KG1 (cell line): ENCODE measurements around the gene CGB1.
A peak's percentile ranks its signal among the peaks of the same experiment; 100 is the strongest.
"Not testable (repeated sequence)": the region's sequence is repeated elsewhere in the genome, so short reads cannot be mapped to it uniquely, and the experiment has no call there.

ENCODE experiments used
- DNase-seq: peaks from one replicate; lab custom pipeline; 2025; lab: John Stamatoyannopoulos, UW

Gene CGB1

DNA sequence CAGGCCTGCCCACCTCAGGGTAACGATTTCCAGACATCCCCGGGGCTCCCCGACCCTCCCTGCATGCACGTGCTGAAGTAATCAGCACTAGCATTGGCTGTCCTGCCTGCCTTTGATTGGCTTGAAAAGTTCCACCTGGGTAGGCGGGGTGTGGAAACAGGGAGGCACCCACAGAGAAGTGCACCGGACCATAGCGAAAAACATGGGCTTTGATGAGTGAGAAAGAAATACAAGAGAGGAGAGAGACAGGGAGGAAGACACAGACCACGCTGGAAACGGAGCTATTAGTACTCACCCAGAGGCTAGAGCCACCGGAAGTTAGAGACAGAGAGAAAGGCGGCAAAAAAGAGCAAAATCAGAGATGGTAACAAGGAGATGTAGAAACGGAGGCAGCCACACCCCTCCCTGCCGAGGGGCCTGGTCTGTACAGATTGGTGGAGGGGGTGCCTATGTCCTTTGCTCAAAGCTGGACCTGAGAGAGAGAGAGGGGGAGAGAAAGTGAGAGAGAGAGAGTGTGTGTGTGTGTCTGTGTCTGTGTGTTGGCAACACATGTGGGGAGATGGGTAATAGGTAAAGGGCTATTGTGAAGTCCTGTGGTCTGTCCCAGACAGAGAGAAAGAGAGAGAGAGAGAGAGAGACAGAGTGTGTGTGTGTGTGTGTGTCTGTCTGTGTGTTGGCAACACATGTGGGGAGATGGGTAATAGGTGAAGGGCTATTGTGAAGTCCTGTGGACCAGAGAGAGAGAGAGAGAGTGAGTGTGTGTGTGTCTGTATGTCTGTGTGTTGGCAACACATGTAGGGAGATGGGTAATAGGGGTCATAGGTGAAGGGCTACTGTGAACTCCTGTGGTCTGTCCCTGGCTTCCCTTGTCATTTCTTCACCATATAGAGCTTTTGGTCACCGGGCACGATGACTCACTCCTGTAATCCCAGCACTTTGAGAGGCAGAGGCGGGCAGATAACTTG, 15.5 kb downstream of the CGB1 start:
- no peak for DNase-seq

DNA sequence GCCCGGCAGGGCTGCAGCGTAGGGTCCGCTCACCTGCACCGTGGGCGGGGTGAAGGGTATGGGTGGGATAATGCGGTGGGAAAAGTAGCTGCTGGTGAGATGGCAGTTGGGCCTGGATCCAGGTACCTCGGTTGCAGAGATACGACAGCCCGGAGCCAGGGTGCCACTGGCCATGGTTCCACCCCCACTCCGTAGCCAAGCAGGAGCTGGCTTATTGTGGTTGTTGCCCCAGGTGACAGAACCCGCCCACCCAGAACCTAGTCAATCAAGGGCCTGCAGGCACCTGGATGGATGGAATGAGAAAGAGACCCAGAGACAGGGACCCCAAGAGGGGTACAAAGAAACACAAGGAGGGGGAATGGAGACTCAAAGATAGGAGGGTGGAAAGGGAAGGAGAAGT, 16.4 kb downstream of the CGB1 start:
- no peak for DNase-seq

DNA sequence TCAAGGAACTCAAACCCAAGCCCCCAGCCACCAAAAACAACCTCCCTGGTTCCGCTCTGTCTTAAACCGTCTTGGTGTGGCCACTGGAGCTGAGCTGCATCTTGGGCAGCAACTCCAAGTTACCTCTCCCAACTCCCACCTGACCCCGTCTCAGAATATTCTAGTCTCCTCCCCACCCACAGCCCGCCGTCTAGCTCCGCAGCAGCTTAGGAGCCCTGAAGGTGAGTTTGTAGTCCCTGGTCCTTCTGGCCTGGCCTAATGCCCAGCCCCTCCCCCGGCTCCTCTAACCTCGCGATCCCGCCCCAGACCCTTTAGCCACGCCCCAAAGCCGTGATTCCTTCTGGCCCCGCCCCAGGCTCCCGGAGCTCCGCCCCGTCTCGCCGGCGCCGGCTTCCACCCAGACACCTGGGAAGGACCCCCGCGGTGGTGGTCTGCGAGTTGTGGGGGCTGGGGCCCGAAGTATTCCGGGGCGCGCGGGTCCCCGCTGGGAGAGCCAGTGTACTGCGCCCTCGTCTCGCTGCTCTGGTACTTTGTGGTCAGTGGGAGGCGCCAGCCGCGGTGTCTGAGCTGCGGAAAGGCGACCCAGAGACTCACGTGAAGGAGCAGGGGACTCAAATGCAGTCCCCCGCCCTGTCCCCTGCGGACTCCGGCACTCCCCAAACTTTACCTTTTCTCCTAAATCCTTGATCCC, 17.3 kb downstream of the CGB1 start:
- DNase-seq: no peak

DNA sequence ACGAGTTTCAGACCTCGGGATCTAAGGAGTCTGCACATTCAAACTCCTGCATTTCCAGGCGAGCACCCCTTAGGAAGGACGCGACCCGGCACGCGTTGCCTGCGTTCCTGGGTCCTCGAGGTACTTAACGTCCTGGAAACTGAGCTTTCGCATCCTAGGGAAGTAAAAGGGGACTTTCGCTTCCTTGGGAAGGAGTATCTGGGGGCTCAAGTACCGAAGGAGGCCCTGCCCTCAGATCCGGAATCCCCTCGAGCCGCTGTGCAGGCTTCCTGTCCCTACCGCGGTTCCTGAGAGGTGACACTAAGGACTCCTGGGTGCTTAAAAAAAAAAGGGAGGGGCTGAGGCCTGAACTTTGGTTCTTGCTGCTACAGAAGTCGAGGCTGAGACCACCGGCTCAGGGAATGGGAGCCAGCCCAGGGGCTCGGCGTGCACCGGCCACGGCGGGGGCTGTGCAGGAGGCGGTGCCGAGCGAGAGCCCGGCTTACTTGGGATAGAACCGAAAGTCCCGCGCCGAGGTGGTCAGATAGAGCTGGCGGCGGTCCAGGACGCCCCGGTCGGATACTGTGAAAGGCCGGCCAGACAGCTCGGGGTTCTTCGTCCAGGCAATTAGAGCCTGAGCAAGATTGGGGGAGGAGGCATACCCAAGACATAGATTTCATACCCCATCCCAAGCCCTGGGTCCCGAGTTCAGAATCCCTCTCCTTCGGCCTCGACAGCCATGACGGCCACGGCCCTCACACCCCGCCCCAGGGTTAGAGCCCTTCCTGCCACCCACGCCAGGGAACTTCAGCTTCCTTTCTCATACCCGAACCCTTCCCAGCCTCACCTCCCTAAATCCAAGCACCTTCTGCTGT, 18.1 kb downstream of the CGB1 start:
- DNase-seq: not testable (repeated sequence)

GRCh38 chr19:49017666-49018351, 18.9 kb downstream of the CGB1 start:
- DNase-seq: peak; percentile 35

- DNase-seq: no peak
Measured at GRCh38 chr19:49017041-49017665, 19.5 kb downstream of the CGB1 start, which contains the start of gene LHB. LHB (minus strand) TSS chr19:49017091; CDS start chr19:49017081, 10 bp downstream.

GRCh38 chr19:49016067-49016839, 20.4 kb downstream of the CGB1 start:
- DNase-seq: no peak

DNA sequence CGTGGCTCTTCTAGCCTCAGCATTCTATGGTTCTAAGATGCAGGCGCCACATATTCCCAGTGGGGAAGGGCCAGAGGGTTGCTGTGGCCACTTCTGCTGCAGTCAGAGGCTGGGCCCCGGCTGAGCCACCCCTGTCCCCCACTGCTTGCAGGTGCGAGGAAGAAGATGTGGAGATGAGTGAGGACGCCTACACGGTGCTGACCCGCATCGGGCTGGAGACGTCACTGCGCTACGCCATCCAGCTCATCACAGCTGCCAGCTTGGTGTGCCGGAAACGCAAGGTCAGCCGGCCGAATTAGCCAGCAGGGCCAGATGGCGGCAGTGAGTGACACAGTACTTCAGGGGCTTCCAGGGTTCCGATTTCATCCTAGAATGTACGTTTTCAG, 21.8 kb downstream of the CGB1 start:
- no peak for DNase-seq

- DNase-seq: no peak
Measured at GRCh38 chr19:49014123-49014869, 22.4 kb downstream of the CGB1 start.

DNA sequence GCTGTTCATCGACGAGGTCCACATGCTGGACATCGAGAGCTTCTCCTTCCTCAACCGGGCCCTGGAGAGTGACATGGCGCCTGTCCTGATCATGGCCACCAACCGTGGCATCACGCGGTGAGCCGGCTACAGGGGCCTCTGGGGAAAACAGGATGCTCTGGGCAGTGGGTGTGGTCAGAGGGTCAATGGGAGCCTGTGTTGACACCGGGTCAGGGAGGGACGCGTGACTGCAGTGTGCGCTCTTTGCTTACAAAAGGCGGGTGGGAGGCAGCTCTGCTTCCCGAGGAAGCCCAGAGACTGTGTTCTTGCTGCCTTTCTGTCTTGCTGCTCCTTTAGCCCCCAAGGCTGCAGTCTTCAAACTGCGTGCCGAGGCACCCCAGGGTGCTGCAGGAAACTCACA, 25.5 kb downstream of the CGB1 start:
- no peak for DNase-seq

DNA sequence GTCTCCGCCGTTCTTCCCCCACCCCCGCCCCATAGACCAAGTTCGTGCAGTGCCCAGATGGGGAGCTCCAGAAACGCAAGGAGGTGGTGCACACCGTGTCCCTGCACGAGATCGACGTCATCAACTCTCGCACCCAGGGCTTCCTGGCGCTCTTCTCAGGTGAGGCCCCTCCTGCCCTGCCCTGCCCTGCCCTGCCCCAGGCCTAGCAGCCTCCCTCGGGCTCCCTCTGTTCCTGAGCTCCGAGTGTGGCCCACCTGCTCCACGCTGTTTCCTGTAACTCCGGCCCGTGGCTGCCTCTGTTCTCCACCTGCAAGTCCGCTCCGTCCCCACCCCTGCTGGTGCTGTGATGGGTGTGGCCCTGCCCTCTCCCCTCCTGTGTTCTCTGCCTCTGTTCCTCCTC, 26.2 kb downstream of the CGB1 start:
- DNase-seq: no peak

DNA sequence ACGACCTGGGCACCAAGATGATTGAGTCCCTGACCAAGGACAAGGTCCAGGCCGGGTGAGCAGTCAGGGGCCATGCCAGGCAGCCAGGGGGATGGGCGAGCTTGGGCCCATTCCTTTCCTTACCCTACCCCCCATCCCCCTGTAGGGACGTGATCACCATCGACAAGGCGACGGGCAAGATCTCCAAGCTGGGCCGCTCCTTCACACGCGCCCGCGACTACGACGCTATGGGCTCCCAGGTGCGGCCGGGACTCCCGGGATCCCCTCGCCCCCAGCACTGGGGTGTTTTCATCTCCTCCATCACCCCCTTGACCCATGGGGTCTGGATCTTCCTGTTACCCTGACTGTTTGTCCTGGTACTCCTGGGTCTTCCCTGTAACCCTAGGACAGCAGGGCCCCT, 26.9 kb downstream of the CGB1 start:
- no peak for DNase-seq

GRCh38 chr19:49006905-49007304, 29.8 kb downstream of the CGB1 start:
- DNase-seq: no peak

GRCh38 chr19:49004964-49005614, 31.6 kb downstream of the CGB1 start:
- DNase-seq: no peak

- DNase-seq: no peak
Measured at GRCh38 chr19:49004133-49004532, 32.6 kb downstream of the CGB1 start.

DNA sequence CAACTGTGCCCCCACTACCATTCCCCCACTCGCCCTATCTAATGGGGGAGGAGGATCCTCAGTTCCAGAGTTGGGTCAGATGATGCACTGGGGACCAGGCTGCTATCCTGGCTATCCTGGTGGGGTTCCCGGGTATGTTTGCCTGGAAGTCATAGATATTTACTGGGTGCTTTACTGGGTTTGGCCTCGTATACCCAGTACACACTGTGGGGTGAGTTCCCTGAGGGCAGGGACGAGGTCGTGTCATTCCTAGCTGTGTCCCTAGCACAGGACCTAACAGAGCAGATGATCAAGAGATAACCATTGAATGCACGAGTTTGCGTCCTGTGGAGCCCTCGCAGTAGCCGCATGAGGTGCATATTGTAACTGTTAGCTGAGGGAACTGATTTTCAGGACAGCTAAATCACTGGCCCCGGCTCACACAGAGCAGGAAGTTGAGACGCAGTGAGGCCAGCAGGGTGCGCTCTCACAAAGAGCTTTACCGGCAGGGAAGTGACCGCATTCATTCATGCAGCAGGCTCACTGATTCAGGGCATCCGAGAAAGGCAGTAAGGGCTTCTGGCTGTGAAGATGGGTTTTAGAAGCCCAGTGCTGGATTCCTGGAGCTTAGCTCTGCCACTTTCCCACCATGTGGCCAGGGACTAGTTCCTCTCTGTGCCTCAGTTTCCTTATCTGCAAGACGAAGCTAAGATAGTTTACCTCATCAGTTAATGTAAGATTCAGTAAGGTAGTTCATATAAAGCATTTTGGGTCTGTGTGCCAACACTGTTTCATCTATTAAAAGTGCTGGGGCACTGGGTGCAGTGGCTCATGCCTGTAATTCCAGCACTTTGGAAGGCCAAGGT, 37.0 kb downstream of the CGB1 start:
- peak; percentile 56 for DNase-seq

GRCh38 chr19:48997972-48998371, 38.7 kb downstream of the CGB1 start:
- peak; percentile 3 for DNase-seq

DNA sequence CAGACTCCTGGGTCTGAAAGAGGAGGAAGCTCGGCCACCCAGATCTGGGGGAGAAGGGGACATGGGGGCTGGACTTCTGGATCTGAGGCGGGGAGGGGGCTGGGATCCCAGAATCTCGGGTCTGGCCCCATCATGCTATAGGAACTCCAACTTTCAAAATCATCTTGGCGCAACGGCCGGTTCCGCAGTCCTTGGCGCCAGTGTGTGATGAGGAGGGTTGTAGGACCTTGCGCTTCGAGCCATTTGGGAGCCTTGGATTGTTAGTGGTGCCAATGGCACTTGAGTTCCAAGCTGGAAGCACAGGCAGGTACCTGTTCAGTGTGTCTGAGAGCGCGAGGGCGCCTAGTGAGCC, 42.7 kb downstream of the CGB1 start:
- no peak for DNase-seq
